ENCODE results near the gene PSMF1.

- TF ChIP-seq CTCF (IDR thresholded peaks at IDR 0.05) (no peak), POLR2A (IDR thresholded peaks at IDR 0.05) (no peak)
These were observed 36.5 kb upstream of the PSMF1 start for GRCh38 chr20:1081891-1082290.
